ENCODE measurements around the gene HS6ST3. TPM values are rescaled to one million over a fixed set of nuclear protein-coding genes. Genes with fewer than 3 reads are reported as not detected.

Gene HS6ST3
- total RNA-seq, 1 donor, result under 0.01 TPM

DNA sequence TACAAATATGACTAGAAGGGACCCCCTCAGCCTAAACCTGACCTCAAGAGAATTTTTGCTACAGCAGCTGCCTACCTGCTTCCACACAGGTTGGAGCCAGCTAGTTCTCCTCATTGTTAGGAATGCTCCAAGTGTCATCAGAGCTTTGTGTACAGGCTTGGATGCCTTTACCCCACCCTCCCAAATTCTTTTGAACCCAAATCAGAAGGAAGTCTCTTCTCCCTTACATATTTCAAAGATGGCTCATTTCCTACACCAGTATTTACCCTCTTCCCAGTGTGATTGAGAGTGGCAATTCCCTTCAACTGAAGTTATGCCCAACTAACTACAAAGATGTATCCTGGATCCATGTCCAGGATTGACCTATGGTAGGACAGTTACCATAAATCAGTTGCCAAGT lies 581.2 kb downstream of the HS6ST3 start:
- Histone ChIP-seq H3K27me3 (ENCODE audit: insufficient read depth, low read length) (no peaks in the 10 kb centered on the region), H3K4me1 (ENCODE audit: insufficient read depth, low read length) (no peaks in the 10 kb centered on the region)

DNA sequence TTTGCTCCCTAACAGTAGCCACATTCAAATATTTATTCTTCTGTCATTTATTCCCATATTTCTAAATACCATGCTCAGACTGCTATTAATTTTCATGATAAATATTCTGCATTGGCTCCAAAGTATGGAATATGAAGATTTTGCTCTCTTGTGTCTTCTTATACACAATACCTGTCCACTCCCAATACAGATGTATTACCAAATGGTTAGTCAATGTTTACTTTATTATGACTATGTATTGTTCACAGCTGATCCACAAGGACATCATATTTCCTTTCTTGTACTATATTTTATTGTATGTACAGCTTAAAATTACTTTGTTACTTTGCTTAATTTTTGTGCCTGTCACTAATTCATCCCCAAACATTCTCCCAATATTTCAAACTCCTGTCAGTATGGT lies 582.1 kb downstream of the HS6ST3 start:
- no peak overlapping the region for H3K4me3 ChIP-seq (ENCODE audit: low read length)
- no peaks in the 10 kb centered on the region for H3K27me3 ChIP-seq (ENCODE audit: insufficient read depth, low read length)
- H3K9me3 ChIP-seq (ENCODE audit: low read depth, low read length), result peaks cover 5% of the 10 kb centered on the region
- no peaks in the 10 kb centered on the region for H3K4me1 ChIP-seq (ENCODE audit: insufficient read depth, low read length)

More for the DNA sequence above, 581.2 kb downstream of the HS6ST3 start:
- Histone ChIP-seq H3K4me3 (ENCODE audit: low read length) (no peak overlapping the region), H3K9me3 (ENCODE audit: low read depth, low read length) (peaks cover 5% of the 10 kb centered on the region)

DNA sequence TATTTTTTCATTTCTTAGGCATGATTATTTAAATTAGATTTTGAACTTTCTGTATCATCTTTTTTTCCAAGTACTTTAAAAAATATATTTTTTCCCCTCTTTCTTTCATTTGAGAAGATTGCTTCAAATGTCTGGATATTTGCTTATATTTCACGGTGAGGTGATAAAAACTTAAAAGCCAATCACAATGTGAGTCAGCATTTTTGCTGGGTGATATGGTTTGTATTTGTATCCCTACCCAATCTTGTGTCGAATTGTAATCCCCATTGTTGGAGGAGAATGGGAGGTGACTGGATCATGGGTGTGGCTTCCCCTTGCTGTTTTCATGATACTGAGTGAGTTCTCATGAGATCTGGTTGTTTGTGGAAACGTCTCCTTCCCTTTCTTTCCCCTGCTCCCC lies 583.9 kb downstream of the HS6ST3 start:
- H3K27me3 ChIP-seq (ENCODE audit: insufficient read depth, low read length), result no peaks in the 10 kb centered on the region
- H3K9me3 ChIP-seq (ENCODE audit: low read depth, low read length), result peaks cover 5% of the 10 kb centered on the region
- H3K4me3 ChIP-seq (ENCODE audit: low read length), result no peak overlapping the region
- H3K4me1 ChIP-seq (ENCODE audit: insufficient read depth, low read length), result no peaks in the 10 kb centered on the region

DNA sequence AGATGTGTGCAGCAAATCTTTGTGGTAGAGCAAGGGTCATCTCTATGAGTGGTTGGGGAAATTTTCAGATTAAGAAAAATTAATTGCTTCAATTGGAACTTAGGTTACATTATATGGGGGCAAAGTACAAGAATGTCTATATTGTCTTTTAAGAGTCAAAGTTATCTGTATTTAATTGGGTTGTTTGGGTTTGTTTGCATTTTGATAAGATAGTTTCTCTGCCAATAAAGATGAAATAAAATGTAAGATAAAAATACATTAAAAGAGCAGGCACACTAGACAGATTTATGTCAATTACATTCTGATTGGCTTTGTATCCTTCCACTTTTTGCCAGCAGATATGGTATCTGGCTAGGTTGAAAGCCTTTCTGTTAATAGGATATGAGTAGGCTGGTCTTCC lies 587.1 kb downstream of the HS6ST3 start:
- Histone ChIP-seq H3K4me1 (ENCODE audit: insufficient read depth, low read length) (no peaks in the 10 kb centered on the region), H3K9me3 (ENCODE audit: low read depth, low read length) (peaks cover 5% of the 10 kb centered on the region)

DNA sequence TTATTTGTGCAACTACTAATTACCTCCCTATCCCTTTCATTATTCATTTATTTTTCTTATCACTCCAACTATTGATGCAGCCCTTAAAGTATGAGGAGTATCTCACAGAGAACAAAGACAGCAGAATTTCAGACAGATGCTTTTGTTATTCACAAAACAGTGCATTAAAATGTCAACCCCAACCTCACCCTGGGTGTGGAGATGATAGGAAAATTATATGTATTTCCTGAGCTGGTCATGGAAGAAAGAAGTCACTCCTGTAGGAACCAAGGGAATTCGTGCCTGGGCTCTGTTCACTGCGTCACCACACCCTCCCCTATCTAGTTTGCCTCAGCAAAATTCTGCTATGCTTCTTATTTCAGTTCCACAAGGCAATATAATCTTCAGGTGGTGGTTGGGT lies 588.9 kb downstream of the HS6ST3 start:
- H3K4me1 ChIP-seq (ENCODE audit: insufficient read depth, low read length), result no peaks in the 10 kb centered on the region
- no peak overlapping the region for H3K4me3 ChIP-seq (ENCODE audit: low read length)
- H3K27me3 ChIP-seq (ENCODE audit: insufficient read depth, low read length), result no peaks in the 10 kb centered on the region
- H3K9me3 ChIP-seq (ENCODE audit: low read depth, low read length), result peaks cover 5% of the 10 kb centered on the region

More for the DNA sequence above, 587.1 kb downstream of the HS6ST3 start:
- H3K4me3 ChIP-seq (ENCODE audit: low read length), result no peak overlapping the region
- H3K27me3 ChIP-seq (ENCODE audit: insufficient read depth, low read length), result no peaks in the 10 kb centered on the region

DNA sequence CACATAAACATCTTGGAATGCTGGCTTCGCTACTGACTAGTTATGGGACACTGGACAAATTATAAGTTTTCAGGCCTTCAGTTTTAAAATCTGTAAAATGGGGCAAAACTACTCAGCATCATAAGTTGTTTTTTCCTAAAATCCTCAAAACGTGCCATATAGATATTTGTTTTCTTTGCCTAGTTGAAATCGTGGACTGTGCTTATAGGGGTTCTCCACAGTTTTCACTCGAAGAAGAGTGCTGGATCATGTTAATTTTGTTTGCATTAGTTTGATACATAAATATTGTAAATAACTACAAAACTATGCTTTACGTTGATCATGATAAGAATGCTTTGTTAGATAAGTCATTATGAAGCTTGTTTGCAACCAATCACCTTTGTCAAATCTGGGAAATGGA lies 591.0 kb downstream of the HS6ST3 start:
- no peak overlapping the region for H3K4me3 ChIP-seq (ENCODE audit: low read length)
- no peaks in the 10 kb centered on the region for H3K4me1 ChIP-seq (ENCODE audit: insufficient read depth, low read length)
- H3K27me3 ChIP-seq (ENCODE audit: insufficient read depth, low read length), result no peaks in the 10 kb centered on the region
- no peaks in the 10 kb centered on the region for H3K9me3 ChIP-seq (ENCODE audit: low read depth, low read length)

DNA sequence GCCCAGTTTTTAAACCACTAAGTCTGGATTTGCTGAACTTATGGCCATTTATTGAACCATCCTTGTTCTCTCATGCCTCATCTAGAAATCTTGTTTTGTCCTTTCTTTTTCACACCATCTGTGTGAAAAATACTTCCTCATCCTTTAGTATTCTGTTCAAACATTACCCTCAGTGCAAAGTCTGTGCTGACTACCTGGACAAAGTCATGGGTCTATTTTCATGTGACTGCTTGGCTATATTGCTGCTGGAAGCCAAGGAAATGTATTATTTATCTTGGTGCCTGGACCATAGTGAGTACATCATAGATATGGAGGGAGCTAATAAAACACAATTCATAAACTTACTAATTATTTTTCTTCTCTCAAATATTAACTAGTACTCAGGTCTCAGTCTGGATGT lies 591.9 kb downstream of the HS6ST3 start:
- Histone ChIP-seq H3K9me3 (ENCODE audit: low read depth, low read length) (no peaks in the 10 kb centered on the region), H3K27me3 (ENCODE audit: insufficient read depth, low read length) (no peaks in the 10 kb centered on the region), H3K4me3 (ENCODE audit: low read length) (no peak overlapping the region), H3K4me1 (ENCODE audit: insufficient read depth, low read length) (no peaks in the 10 kb centered on the region)

DNA sequence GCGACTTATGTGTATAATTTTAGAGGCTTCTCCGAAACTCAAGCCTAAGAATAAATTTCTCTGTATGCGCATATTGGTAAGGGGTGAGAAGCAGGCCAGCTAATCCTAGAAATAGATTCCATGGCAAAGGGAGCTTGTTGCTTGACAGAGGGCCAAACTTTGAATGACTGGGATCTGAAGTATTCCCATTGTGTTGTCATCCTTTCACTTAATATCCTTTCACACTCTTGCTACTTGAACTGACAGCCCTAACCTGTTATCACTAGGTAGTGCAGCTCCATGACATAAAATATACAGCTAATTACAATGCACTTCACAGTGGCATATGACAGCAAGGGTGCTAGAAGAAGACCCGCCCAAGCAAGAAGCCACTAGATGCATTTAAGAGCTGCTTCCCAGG lies 594.6 kb downstream of the HS6ST3 start:
- H3K9me3 ChIP-seq (ENCODE audit: low read depth, low read length), result no peaks in the 10 kb centered on the region
- no peak overlapping the region for H3K4me3 ChIP-seq (ENCODE audit: low read length)
- H3K27me3 ChIP-seq (ENCODE audit: insufficient read depth, low read length), result no peaks in the 10 kb centered on the region
- H3K4me1 ChIP-seq (ENCODE audit: insufficient read depth, low read length), result no peaks in the 10 kb centered on the region

DNA sequence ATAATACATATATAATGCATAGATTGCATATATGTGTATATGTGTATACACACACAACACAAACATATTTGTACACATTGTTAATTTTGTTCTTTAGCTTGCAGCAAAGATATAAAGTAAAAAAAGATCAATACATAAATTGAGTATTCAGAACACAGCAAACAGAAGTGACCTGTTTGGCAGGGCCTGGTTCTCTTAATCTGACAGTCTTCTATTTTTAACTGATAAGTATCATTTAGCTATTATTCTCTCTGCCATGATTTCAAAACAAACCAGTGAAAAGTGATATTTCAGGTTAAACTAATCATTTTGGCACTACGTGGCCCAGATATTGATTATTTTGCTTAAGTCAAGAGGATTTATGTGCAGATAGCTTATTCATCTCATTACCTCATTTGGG lies 595.0 kb downstream of the HS6ST3 start:
- no peaks in the 10 kb centered on the region for H3K9me3 ChIP-seq (ENCODE audit: low read depth, low read length)
- H3K4me1 ChIP-seq (ENCODE audit: insufficient read depth, low read length), result no peaks in the 10 kb centered on the region
- no peak overlapping the region for H3K4me3 ChIP-seq (ENCODE audit: low read length)
- H3K27me3 ChIP-seq (ENCODE audit: insufficient read depth, low read length), result no peaks in the 10 kb centered on the region

DNA sequence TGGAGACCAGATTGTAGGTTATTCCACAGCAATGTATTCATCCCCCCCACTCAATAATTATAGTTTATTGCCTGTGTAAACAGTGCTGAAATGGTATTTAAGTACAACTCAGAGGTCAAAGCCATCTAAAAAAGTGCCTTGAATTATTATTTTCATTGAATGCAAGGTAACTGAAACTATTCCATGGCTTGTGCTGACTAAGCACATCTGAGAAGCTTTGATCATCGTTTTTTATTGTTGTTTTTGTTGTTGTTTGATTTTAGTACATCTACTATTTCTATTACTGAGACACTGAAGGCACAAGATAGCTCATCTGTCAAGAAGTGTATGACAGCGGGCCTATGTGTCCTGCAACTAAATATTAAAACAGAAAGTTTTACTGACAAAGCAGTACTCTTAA lies 596.4 kb downstream of the HS6ST3 start:
- Histone ChIP-seq H3K4me3 (ENCODE audit: low read length) (no peak overlapping the region), H3K9me3 (ENCODE audit: low read depth, low read length) (no peaks in the 10 kb centered on the region), H3K27me3 (ENCODE audit: insufficient read depth, low read length) (no peaks in the 10 kb centered on the region), H3K4me1 (ENCODE audit: insufficient read depth, low read length) (no peaks in the 10 kb centered on the region)

DNA sequence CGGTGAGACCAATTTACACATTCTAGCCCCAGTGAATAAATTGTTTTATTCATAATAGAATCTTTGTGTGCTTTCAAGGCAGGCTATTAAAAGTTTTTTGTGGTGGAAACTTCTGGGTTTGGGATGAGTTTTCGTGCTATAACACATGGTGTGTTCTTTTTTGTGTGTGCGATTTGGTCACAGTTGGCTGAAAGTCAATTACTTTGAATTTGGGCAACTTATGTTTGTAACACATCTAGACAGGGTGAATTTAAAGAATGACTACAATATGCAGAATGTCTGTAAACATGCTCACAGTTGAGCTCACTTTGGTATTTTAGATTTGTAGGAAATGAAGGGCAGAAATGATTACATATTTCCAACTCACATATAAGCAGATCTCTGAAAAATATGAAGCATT lies 597.3 kb downstream of the HS6ST3 start:
- Histone ChIP-seq H3K27me3 (ENCODE audit: insufficient read depth, low read length) (no peaks in the 10 kb centered on the region), H3K4me3 (ENCODE audit: low read length) (no peak overlapping the region), H3K4me1 (ENCODE audit: insufficient read depth, low read length) (no peaks in the 10 kb centered on the region), H3K9me3 (ENCODE audit: low read depth, low read length) (no peaks in the 10 kb centered on the region)

DNA sequence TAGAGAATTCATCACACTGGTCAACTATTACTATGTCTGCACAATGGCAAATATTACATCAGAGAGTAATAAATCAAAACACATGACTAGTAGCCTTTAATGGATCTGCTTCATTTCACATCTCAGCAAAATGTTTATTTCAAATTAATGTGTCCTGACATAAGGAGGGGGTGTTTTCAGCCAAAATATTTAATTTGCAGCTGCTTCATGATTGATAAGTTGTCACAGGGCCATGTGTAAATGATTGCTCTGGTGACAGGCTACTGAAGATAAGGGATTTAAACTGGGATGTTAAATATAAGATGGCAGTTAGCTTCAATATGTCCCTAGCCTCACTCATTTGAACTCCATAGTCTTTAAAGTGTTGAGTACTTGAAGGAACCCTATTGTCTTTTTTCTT lies 601.1 kb downstream of the HS6ST3 start:
- H3K4me1 ChIP-seq (ENCODE audit: insufficient read depth, low read length), result no peaks in the 10 kb centered on the region
- no peak overlapping the region for H3K4me3 ChIP-seq (ENCODE audit: low read length)
- H3K9me3 ChIP-seq (ENCODE audit: low read depth, low read length), result no peaks in the 10 kb centered on the region
- no peaks in the 10 kb centered on the region for H3K27me3 ChIP-seq (ENCODE audit: insufficient read depth, low read length)

DNA sequence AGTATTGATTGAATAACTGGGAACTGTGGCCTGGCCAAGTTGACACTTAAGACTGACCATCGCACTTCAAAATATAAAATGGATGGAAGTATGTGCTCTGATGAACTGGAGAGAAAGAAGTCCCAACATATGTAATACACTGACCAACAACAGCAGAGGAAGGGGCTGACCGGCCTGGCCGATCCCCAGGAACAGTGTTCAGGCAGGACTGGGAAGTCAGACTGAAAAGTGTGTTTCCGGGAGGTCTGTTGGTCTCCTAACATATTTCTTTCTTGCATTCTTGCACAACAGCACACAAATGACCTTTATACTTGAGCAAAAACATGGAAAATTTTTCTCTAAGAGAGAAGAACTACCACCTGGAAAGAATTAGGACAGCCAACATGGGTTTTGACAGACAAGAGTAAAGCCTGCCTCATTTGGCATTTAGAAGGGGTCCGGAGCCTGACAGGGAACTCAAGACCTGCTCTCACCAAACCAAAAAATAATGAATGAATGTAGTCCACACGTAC lies 606.5 kb downstream of the HS6ST3 start:
- H3K9me3 ChIP-seq (ENCODE audit: low read depth, low read length), result no peaks in the 10 kb centered on the region
- no peaks in the 10 kb centered on the region for H3K4me1 ChIP-seq (ENCODE audit: insufficient read depth, low read length)
- H3K27me3 ChIP-seq (ENCODE audit: insufficient read depth, low read length), result no peaks in the 10 kb centered on the region
- no peak overlapping the region for H3K4me3 ChIP-seq (ENCODE audit: low read length)

DNA sequence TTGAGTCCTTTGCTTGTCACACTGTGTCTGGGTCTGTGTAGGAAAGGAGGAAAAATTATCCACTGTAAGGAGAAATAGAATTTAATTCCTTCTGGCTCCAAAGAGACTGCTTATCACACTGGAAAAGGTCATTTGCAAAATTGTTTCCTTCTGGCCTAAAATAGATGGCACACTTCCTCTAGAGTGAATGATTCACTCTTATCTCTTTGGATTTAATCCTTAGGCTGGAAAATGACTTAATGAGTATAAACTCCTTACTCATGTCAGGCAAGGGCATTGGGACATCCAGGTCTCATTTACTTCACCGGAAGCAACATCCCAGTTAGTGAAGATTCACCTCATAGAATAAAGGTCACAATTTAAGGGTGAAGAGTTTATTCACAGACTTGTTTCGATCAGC lies 610.8 kb downstream of the HS6ST3 start:
- no peaks in the 10 kb centered on the region for H3K9me3 ChIP-seq (ENCODE audit: low read depth, low read length)
- no peaks in the 10 kb centered on the region for H3K27me3 ChIP-seq (ENCODE audit: insufficient read depth, low read length)
- no peak overlapping the region for H3K4me3 ChIP-seq (ENCODE audit: low read length)
- no peaks in the 10 kb centered on the region for H3K4me1 ChIP-seq (ENCODE audit: insufficient read depth, low read length)

DNA sequence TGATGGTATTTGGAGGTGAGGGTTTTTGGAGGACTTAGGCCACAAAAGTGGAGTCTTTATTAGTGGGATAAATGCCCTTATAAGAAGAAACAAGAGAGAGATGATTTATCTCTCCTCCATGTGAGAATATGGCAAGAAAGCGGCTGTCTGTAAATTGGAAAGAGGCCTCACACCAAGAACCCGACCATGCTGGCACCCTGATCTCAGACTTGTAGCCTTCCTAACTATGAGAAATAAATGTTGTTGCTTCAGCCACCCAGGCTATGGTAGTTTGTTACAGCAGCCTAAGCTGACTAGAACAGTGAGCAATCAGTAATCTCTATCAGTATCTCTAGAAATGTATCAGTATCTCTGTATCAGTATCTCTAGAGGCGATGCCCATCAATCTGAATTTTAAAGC lies 617.2 kb downstream of the HS6ST3 start:
- Histone ChIP-seq H3K4me3 (ENCODE audit: low read length) (no peak overlapping the region), H3K9me3 (ENCODE audit: low read depth, low read length) (no peaks in the 10 kb centered on the region), H3K27me3 (ENCODE audit: insufficient read depth, low read length) (no peaks in the 10 kb centered on the region)

DNA sequence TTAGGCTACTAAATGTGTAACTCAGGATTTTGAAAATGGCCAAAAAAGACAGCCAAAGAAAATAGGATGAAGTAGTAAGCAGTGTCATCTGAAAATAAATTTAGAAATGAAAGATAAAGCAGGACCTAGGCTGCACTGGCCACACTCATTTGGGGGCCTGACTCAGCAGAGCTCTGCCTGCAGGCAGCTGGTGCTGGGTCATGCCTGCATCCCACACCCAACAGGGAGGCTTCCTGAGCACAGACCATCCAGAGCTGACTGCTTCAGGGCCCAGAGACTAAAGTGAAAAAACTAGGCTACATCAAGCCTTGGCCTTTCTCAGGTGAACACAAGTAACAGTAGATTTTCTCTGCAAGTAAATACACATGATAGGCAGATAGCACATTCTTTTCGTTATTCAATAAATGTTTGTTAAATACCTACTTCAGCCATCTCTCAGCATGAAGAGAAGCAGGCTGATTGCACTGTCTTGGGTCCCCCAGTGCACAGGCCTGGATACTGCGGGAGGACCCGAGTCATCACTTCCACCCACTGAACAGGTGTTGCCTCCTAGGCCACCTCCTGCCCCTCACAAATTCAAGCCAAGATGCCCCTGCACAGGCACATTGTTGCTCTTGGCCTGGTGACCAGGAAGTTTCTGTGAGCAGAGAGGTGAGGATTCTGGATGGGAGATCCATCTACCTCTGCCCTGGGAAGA lies 620.4 kb downstream of the HS6ST3 start:
- Histone ChIP-seq H3K4me3 (ENCODE audit: low read length) (no peak overlapping the region), H3K9me3 (ENCODE audit: low read depth, low read length) (no peaks in the 10 kb centered on the region), H3K27me3 (ENCODE audit: insufficient read depth, low read length) (no peaks in the 10 kb centered on the region), H3K4me1 (ENCODE audit: insufficient read depth, low read length) (no peaks in the 10 kb centered on the region)

More for the DNA sequence above, 617.2 kb downstream of the HS6ST3 start:
- no peaks in the 10 kb centered on the region for H3K4me1 ChIP-seq (ENCODE audit: insufficient read depth, low read length)

Data from mononuclear cell (primary cell).